SK-N-SH treated with all-trans-retinoic acid at 6 μM for 48 hours (cell line): ENCODE measurements around the gene ASB3.

Source experiments
- ESRRG ChIP-seq: fragments of 250-450 bp; sonication (Bioruptor Pico); IDR thresholded peaks from 2 replicates; pipeline ENCODE4 v1.6.1; 2021; ENCODE audit warnings: mild to moderate bottlenecking
- ISL1 ChIP-seq: fragments of 250-450 bp; sonication (Bioruptor Pico); IDR thresholded peaks from 2 replicates; pipeline ENCODE4 v2.1.2; 2022; ENCODE audit warnings: mild to moderate bottlenecking, moderate library complexity
- ZFP30 ChIP-seq: fragments of 450-650 bp; formaldehyde crosslinking; IDR thresholded peaks from 2 replicates; pipeline ENCODE4 v1.5.0; 2022; ENCODE audit warnings: mild to moderate bottlenecking, moderate library complexity
- ZNF8 ChIP-seq: fragments of 450-650 bp; formaldehyde crosslinking; IDR thresholded peaks from 2 replicates; pipeline ENCODE4 v1.5.0; 2020; ENCODE audit warnings: mild to moderate bottlenecking, moderate library complexity

DNA sequence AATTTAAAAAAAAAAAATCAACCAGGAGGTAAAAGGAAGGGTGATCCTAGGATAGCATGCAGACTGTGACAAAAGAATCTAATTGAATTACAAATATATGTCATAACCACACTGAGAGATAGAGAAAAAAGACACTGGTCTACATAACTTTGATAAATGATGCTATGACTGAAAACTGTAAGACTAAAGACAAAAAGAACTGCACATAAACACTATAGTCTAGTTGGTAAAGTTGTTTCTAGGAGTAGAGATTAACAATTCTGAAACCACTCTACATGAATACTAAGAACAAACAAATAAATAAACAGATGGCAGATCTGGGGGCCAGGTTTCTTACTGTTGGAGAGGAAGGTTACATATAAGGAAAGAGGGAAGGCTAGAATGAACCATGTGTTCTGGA is 33.7 kb downstream of the ASB3 start:
- TF ChIP-seq ISL1 (CRISPR knock-in tag) = no peak
- TF ChIP-seq ZFP30 (CRISPR knock-in tag) = no peak
- no peak for TF ChIP-seq ZNF8
- TF ChIP-seq ESRRG (CRISPR knock-in tag) = no peak
